ENCODE data around the gene ADM2. TPM values are rescaled to one million over a fixed set of nuclear protein-coding genes. Genes with fewer than 3 reads are reported as not detected.

Gene ADM2
- total RNA-seq, 1 donor: 2.6 TPM

- H3K4me3 ChIP-seq (ENCODE audit: low read depth, low read length): no peak overlapping the region
- peak; percentile 31 for DNase-seq (ENCODE audit: low read depth)
- TF ChIP-seq CTCF (IDR thresholded peaks at IDR 0.05; ENCODE audit: insufficient read depth, low read depth, low read length): no peak
These were observed 11.7 kb upstream of the ADM2 start for GRCh38 chr22:50469377-50470305.

GRCh38 chr22:50470491-50470890 lies 10.9 kb upstream of the ADM2 start:
- no peak overlapping the region for H3K4me3 ChIP-seq (ENCODE audit: low read depth, low read length)
- no peak for DNase-seq (ENCODE audit: low read depth)
- no peak for TF ChIP-seq CTCF (IDR thresholded peaks at IDR 0.05; ENCODE audit: insufficient read depth, low read depth, low read length)

GRCh38 chr22:50471197-50471847 lies 10.0 kb upstream of the ADM2 start:
- no peak for TF ChIP-seq CTCF (IDR thresholded peaks at IDR 0.05; ENCODE audit: insufficient read depth, low read depth, low read length)
- H3K4me3 ChIP-seq (ENCODE audit: low read depth, low read length): no peak overlapping the region
- no peak for DNase-seq (ENCODE audit: low read depth)

- no peak for DNase-seq (ENCODE audit: low read depth)
- TF ChIP-seq CTCF (IDR thresholded peaks at IDR 0.05; ENCODE audit: insufficient read depth, low read depth, low read length): no peak
- H3K4me3 ChIP-seq (ENCODE audit: low read depth, low read length): no peak overlapping the region
These were observed 9.4 kb upstream of the ADM2 start for GRCh38 chr22:50471962-50472361.

GRCh38 chr22:50473088-50473487 lies 8.3 kb upstream of the ADM2 start:
- DNase-seq (ENCODE audit: low read depth): no peak
- no peak overlapping the region for H3K4me3 ChIP-seq (ENCODE audit: low read depth, low read length)
- peak; percentile 28 for TF ChIP-seq CTCF (IDR thresholded peaks at IDR 0.05; ENCODE audit: insufficient read depth, low read depth, low read length)

- DNase-seq (ENCODE audit: low read depth): peak; percentile 60
- H3K4me3 ChIP-seq (ENCODE audit: low read depth, low read length): peak overlapping the region; percentile 65
- TF ChIP-seq CTCF (IDR thresholded peaks at IDR 0.05; ENCODE audit: insufficient read depth, low read depth, low read length): no peak
These were observed 7.3 kb upstream of the ADM2 start for GRCh38 chr22:50473855-50474671.

Data from fibroblast of villous mesenchyme (primary cell).